ENCODE results near the gene PTPN6.

DNA sequence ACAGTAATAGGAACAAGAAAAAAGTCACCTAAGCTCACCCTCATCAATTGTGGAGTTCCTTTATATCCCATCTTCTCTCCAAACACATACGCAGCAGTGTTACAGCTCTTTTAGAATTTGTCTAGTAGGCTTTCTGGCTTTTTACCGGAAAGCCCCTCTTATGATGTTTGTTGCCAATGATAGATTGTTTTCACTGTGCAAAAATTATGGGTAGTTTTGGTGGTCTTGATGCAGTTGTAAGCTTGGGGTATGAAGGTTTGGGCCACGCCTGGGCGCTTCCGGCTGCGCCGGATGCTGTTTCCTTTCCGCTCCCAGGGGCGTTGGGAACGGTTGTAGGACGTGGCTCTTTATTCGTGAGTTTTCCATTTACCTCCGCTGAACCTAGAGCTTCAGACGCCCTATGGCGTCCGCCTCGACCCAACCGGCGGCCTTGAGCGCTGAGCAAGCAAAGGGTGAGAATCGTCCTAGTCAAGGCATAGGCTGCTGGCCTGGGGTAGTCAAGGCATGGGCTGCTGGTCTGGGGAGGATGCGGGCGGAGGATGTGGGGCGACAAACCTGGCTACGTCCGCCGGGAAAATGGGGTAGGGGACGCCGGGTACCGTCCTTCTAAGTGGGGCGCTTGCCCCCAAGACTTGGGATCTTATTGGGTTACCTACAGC, 7.3 kb upstream of the PTPN6 start, which contains the start of the genes C12orf57 and RNU7-1:
- TF ChIP-seq MXI1 (IDR thresholded peaks at IDR 0.05; ENCODE audit: borderline replicate concordance, low read depth, low read length) (no peak), BHLHE40 (IDR thresholded peaks at IDR 0.05; ENCODE audit: low read depth, low read length) (no peak), POLR2A (IDR thresholded peaks at IDR 0.05; ENCODE audit: low read depth, low read length) (peak; percentile 99), MAZ (IDR thresholded peaks at IDR 0.05; ENCODE audit: borderline replicate concordance, low read depth, low read length) (no peak), USF2 (IDR thresholded peaks at IDR 0.05; ENCODE audit: low read depth, low read length) (no peak), RAD21 (IDR thresholded peaks at IDR 0.05; ENCODE audit: low read length) (no peak), CEBPB (IDR thresholded peaks at IDR 0.05; ENCODE audit: low read depth, low read length) (no peak), NFE2L2 (IDR thresholded peaks at IDR 0.05; ENCODE audit: low read depth, low read length) (0 out of 2 replicates have a peak, but pooled peaks have one; percentile 11), MAFK (IDR thresholded peaks at IDR 0.05; ENCODE audit: low read depth, low read length) (peak; percentile 1; the same call in 1 of the 2 replicates), ELK1 (IDR thresholded peaks at IDR 0.05; ENCODE audit: borderline replicate concordance, low read depth, low read length) (no peak)
- TF ChIP-seq, protein P1, sequence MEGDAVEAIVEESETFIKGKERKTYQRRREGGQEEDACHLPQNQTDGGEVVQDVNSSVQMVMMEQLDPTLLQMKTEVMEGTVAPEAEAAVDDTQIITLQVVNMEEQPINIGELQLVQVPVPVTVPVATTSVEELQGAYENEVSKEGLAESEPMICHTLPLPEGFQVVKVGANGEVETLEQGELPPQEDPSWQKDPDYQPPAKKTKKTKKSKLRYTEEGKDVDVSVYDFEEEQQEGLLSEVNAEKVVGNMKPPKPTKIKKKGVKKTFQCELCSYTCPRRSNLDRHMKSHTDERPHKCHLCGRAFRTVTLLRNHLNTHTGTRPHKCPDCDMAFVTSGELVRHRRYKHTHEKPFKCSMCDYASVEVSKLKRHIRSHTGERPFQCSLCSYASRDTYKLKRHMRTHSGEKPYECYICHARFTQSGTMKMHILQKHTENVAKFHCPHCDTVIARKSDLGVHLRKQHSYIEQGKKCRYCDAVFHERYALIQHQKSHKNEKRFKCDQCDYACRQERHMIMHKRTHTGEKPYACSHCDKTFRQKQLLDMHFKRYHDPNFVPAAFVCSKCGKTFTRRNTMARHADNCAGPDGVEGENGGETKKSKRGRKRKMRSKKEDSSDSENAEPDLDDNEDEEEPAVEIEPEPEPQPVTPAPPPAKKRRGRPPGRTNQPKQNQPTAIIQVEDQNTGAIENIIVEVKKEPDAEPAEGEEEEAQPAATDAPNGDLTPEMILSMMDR (conservative IDR thresholded peaks at IDR 0.05; ENCODE audit: low read depth, low read length), result no peak
